ENCODE results near the gene KRT8.
"Not testable (repeated sequence)": the region's sequence is repeated elsewhere in the genome, so short reads cannot be mapped to it uniquely, and the experiment has no call there.

KRT8 gene

GRCh38 chr12:52903855-52904508 lies 894 bp downstream of the KRT8 start:
- DNase-seq (ENCODE audit: low read depth, low spot score) = no peak
- H3K27ac ChIP-seq = peak overlapping the region; percentile 56

- no peak for DNase-seq (ENCODE audit: low read depth, low spot score)
- H3K27ac ChIP-seq = peak overlapping the region; percentile 56
These were observed 1.5 kb downstream of the KRT8 start for GRCh38 chr12:52903285-52903854.

GRCh38 chr12:52901715-52902541 lies 2.9 kb downstream of the KRT8 start:
- no peak for DNase-seq (ENCODE audit: low read depth, low spot score)
- no peak overlapping the region for H3K27ac ChIP-seq

- no peak for DNase-seq (ENCODE audit: low read depth, low spot score)
- no peak overlapping the region for H3K27ac ChIP-seq
These were observed 3.8 kb downstream of the KRT8 start for GRCh38 chr12:52900896-52901714.

- no peak for DNase-seq (ENCODE audit: low read depth, low spot score)
- H3K27ac ChIP-seq = no peak overlapping the region
These were observed 4.5 kb downstream of the KRT8 start for GRCh38 chr12:52900166-52900895.

GRCh38 chr12:52899338-52900035 lies 5.4 kb downstream of the KRT8 start:
- H3K27ac ChIP-seq = no peak overlapping the region
- no peak for DNase-seq (ENCODE audit: low read depth, low spot score)

- no peak for DNase-seq (ENCODE audit: low read depth, low spot score)
- H3K27ac ChIP-seq = no peak overlapping the region
These were observed 8.4 kb downstream of the KRT8 start for GRCh38 chr12:52896190-52897100.

- H3K27ac ChIP-seq = no peak overlapping the region
- DNase-seq (ENCODE audit: low read depth, low spot score) = no peak
These were observed 9.1 kb downstream of the KRT8 start for GRCh38 chr12:52895726-52896189.

GRCh38 chr12:52892974-52893373 lies 11.9 kb downstream of the KRT8 start:
- H3K27ac ChIP-seq = no peak overlapping the region
- DNase-seq (ENCODE audit: low read depth, low spot score) = no peak

GRCh38 chr12:52892207-52892852 lies 12.5 kb downstream of the KRT8 start:
- no peak for DNase-seq (ENCODE audit: low read depth, low spot score)
- no peak overlapping the region for H3K27ac ChIP-seq

- no peak overlapping the region for H3K27ac ChIP-seq
- DNase-seq (ENCODE audit: low read depth, low spot score) = no peak
These were observed 13.8 kb downstream of the KRT8 start for GRCh38 chr12:52891044-52891443.

- no peak for DNase-seq (ENCODE audit: low read depth, low spot score)
- H3K27ac ChIP-seq = no peak overlapping the region
These were observed 14.5 kb downstream of the KRT8 start for GRCh38 chr12:52890417-52890816.

- no peak for DNase-seq (ENCODE audit: low read depth, low spot score)
- H3K27ac ChIP-seq = no peak overlapping the region
These were observed 20.2 kb downstream of the KRT8 start for GRCh38 chr12:52884526-52885293.

- not testable (repeated sequence) for DNase-seq (ENCODE audit: low read depth, low spot score); H3K27ac ChIP-seq
These were observed 24.4 kb downstream of the KRT8 start for GRCh38 chr12:52880499-52880898.

GRCh38 chr12:52879394-52880351 lies 25.2 kb downstream of the KRT8 start:
- DNase-seq (ENCODE audit: low read depth, low spot score) = no peak
- peak overlapping the region; percentile 99 for H3K27ac ChIP-seq

All from epithelial cell of prostate (primary cell).